GM20000 (cell line): ENCODE data around the gene ZNF740.
"Not testable (repeated sequence)": the region's sequence is repeated elsewhere in the genome, so short reads cannot be mapped to it uniquely, and the experiment has no call there.

Source experiments
- DNase-seq: peaks from one replicate; pipeline ENCODE4 v3.0.0; 2012; ENCODE audit warnings: low spot score
- TF ChIP-seq, protein P1 (sequence below): IDR thresholded peaks from 2 replicates; pipeline ENCODE4 v1.5.1; 2012; ENCODE audit warnings: mild to moderate bottlenecking, control low read depth; ENCODE audit errors: extremely low read depth, missing control alignments

ZNF740 gene

GRCh38 chr12:53176750-53177149 is 3.8 kb upstream of the ZNF740 start:
- DNase-seq = no peak
- TF ChIP-seq, protein P1, sequence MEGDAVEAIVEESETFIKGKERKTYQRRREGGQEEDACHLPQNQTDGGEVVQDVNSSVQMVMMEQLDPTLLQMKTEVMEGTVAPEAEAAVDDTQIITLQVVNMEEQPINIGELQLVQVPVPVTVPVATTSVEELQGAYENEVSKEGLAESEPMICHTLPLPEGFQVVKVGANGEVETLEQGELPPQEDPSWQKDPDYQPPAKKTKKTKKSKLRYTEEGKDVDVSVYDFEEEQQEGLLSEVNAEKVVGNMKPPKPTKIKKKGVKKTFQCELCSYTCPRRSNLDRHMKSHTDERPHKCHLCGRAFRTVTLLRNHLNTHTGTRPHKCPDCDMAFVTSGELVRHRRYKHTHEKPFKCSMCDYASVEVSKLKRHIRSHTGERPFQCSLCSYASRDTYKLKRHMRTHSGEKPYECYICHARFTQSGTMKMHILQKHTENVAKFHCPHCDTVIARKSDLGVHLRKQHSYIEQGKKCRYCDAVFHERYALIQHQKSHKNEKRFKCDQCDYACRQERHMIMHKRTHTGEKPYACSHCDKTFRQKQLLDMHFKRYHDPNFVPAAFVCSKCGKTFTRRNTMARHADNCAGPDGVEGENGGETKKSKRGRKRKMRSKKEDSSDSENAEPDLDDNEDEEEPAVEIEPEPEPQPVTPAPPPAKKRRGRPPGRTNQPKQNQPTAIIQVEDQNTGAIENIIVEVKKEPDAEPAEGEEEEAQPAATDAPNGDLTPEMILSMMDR = no peak

DNA sequence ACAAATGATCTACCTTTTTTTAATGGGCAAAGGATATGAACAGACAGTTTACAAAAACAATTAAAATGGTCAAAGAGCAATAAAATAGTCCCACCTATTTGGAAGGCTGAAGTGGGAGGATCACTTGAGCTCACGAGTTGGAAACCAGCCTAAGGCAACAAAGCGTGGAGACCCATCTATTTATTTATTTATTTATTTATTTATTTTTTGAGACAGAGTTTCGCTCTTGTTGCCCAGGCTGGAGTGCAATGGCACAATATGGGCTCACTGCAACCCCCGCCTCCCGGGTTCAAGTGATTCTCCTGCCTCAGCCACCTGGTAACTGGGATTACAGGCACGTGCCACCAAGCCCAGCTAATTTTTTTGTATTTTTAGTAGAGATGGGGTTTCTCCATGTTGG is 3.1 kb upstream of the ZNF740 start:
- DNase-seq = not testable (repeated sequence)

DNA sequence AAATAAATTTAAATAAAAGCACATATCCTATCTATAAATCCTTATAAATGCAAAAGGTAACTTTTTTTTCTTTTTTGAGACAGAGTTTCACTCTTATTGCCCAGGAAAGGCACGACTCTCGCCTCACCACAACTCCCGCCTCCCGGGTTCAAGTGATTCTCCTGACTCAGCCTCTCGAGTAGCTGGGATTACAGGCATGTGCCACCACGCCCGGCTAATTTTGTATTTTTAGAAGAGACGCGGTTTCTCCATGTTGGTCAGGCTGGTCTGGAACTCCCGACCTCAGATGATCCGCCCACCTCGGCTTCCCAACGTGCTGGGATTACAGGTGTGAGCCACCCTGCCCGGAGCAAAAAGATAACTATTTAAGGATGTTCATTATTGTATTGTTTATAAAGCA is 1.7 kb upstream of the ZNF740 start:
- not testable (repeated sequence) for DNase-seq

GRCh38 chr12:53179687-53180219 is 769 bp upstream of the ZNF740 start:
- no peak for DNase-seq
- TF ChIP-seq, protein P1 = no peak

- TF ChIP-seq, protein P1 = no peak
- peak; percentile 94 for DNase-seq
These were observed 566 bp downstream of the ZNF740 start for GRCh38 chr12:53180931-53181645.

- DNase-seq = no peak
- TF ChIP-seq, protein P1 = no peak
These were observed 1.4 kb downstream of the ZNF740 start for GRCh38 chr12:53181935-53182334.

GRCh38 chr12:53182903-53183302 is 2.4 kb downstream of the ZNF740 start:
- TF ChIP-seq, protein P1 = no peak
- DNase-seq = no peak

GRCh38 chr12:53184828-53185227 is 4.3 kb downstream of the ZNF740 start:
- TF ChIP-seq, protein P1 = no peak
- no peak for DNase-seq
